Astrocyte (in vitro differentiated cells and primary cell): ENCODE measurements around the gene S100PBP. TPM values are rescaled to one million over a fixed set of nuclear protein-coding genes. Genes with fewer than 3 reads are reported as not detected.
A peak's percentile ranks its signal among the peaks of the same experiment; 100 is the strongest.

Experiments
- DNase-seq: peaks from one replicate; pipeline ENCODE4 v3.0.0-alpha.2; 2010; ENCODE audit warnings: low read depth
- FAIRE-seq: peaks from 2 replicates; lab custom pipeline; 2011; peaks lifted over from hg19 to GRCh38; lab: Jason Lieb, UNC
- H2AFZ ChIP-seq: 2 replicates; pipeline ENCODE4 v1.6.0; 2012; ENCODE audit warnings: low read depth, low read length, inconsistent platforms
- H3K27ac ChIP-seq: 2 replicates; pipeline ENCODE4 v1.5.1; 2011; ENCODE audit warnings: low read depth, low read length, inconsistent platforms
- H3K27me3 ChIP-seq: 2 replicates; pipeline ENCODE4 v1.6.0; 2011; ENCODE audit warnings: low read length, inconsistent platforms; ENCODE audit not compliant: insufficient read depth
- H3K36me3 ChIP-seq: 2 replicates; pipeline ENCODE4 v1.5.1; 2011; ENCODE audit warnings: low read length, inconsistent platforms; ENCODE audit not compliant: insufficient read depth
- H3K4me1 ChIP-seq: 2 replicates; pipeline ENCODE4 v1.5.1; 2011; ENCODE audit warnings: low read length, inconsistent platforms; ENCODE audit not compliant: insufficient read depth
- H3K4me2 ChIP-seq: 2 replicates; pipeline ENCODE4 v1.6.0; 2012; ENCODE audit warnings: low read length, inconsistent platforms
- H3K4me3 ChIP-seq: 2 replicates; pipeline ENCODE4 v1.5.1; 2011; ENCODE audit warnings: low read depth, mild to moderate bottlenecking, low read length, inconsistent platforms; ENCODE audit not compliant: insufficient read depth
- H3K79me2 ChIP-seq: 2 replicates; pipeline ENCODE4 v1.6.0; 2012; ENCODE audit warnings: mild to moderate bottlenecking, low read length, inconsistent platforms; ENCODE audit not compliant: insufficient read depth
- H3K9ac ChIP-seq: 2 replicates; pipeline ENCODE4 v1.6.0; 2012; ENCODE audit warnings: mild to moderate bottlenecking, low read length, inconsistent platforms
- H3K9me3 ChIP-seq: 2 replicates; pipeline ENCODE4 v1.5.1; 2012; ENCODE audit warnings: low read depth, mild to moderate bottlenecking, low read length, inconsistent platforms; ENCODE audit not compliant: insufficient read depth
- H4K20me1 ChIP-seq: 2 replicates; pipeline ENCODE4 v1.6.0; 2012; ENCODE audit warnings: low read length, inconsistent platforms; ENCODE audit not compliant: insufficient read depth
- H3K27ac Mint-ChIP-seq: one replicate; pipeline ENCODE4 v1.8.0; 2021; ENCODE audit warnings: mild to moderate bottlenecking, mixed read lengths; ENCODE audit not compliant: unreplicated experiment
- H3K27me3 Mint-ChIP-seq: one replicate; pipeline ENCODE4 v1.8.0; 2021; ENCODE audit warnings: low read depth, mixed read lengths; ENCODE audit not compliant: unreplicated experiment
- H3K36me3 Mint-ChIP-seq: one replicate; pipeline ENCODE4 v1.8.0; 2021; ENCODE audit warnings: low read depth, mixed read lengths; ENCODE audit not compliant: unreplicated experiment
- H3K4me1 Mint-ChIP-seq: one replicate; pipeline ENCODE4 v1.8.0; 2021; ENCODE audit warnings: low read depth, mixed read lengths; ENCODE audit not compliant: unreplicated experiment
- H3K4me3 Mint-ChIP-seq: one replicate; pipeline ENCODE4 v1.8.0; 2021; ENCODE audit warnings: mild to moderate bottlenecking, moderate library complexity, mixed read lengths; ENCODE audit not compliant: unreplicated experiment
- H3K9me3 Mint-ChIP-seq: one replicate; pipeline ENCODE4 v1.8.0; 2021; ENCODE audit warnings: mild to moderate bottlenecking, mixed read lengths; ENCODE audit not compliant: unreplicated experiment
- EZH2 ChIP-seq: IDR thresholded peaks from 2 replicates; pipeline ENCODE4 v1.6.1; 2012; ENCODE audit warnings: mild to moderate bottlenecking, low read length, inconsistent platforms; ENCODE audit not compliant: insufficient read depth
- total RNA-seq: library from RNA; stranded (reverse); gene quantifications from 2 replicates; pipeline ENCODE4 v1.2.1, GENCODE V29; 2021
- TF ChIP-seq, protein P1 (sequence below): IDR thresholded peaks from 2 replicates; pipeline ENCODE4 v1.5.1; 2011; ENCODE audit warnings: low read depth, mild to moderate bottlenecking, inconsistent platforms, low read length, moderate library complexity; ENCODE audit not compliant: insufficient read depth

S100PBP gene
- total RNA-seq, 1 donor from 2014 or later: 40.3 TPM

DNA sequence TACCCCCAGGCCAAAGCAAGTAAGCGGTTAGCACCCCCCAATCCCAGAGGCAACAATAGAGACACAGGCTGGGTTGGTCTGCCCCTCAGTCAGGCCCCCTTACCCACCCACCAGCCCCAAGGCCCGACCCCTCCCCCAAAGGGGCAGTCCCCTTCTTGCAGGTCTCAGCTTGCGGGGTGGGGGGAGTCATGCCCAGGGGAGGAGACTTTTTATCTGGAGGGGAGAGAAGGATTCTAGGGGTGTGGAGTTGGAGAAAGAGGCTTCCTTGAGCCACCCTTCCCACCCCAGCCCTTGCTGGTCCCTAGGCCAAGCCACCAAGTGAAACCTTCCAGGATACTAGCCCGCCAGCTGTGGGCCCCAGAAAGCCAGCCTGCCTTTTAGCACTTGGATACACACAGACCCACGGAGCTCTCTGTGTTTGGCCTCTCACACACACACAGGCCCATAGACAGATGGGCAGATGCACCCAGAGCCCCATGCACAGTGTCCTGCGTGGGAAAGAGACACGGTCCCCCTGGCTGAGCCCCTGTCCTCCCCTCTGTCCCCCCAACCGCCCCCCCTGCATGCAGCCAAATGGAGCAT, 76.7 kb downstream of the S100PBP start:
- H3K4me2 ChIP-seq: peak overlapping the region; percentile 88
- H3K36me3 Mint-ChIP-seq: peaks cover 7% of the 10 kb centered on the region
- peaks cover 21% of the 10 kb centered on the region for H3K27me3 ChIP-seq
- DNase-seq (no peak), FAIRE-seq (no peak)
- H3K4me3 ChIP-seq: no peak overlapping the region
- no peaks in the 10 kb centered on the region for H4K20me1 ChIP-seq
- H3K9me3 Mint-ChIP-seq: no peaks in the 10 kb centered on the region
- H3K4me1 ChIP-seq: no peaks in the 10 kb centered on the region
- H3K36me3 ChIP-seq: no peaks in the 10 kb centered on the region
- no peaks in the 10 kb centered on the region for H3K79me2 ChIP-seq
- no peak overlapping the region for H3K27ac Mint-ChIP-seq
- H3K9me3 ChIP-seq: no peaks in the 10 kb centered on the region
- H3K4me1 Mint-ChIP-seq: peaks cover 4% of the 10 kb centered on the region
- H3K9ac ChIP-seq: no peak overlapping the region
- H3K27ac ChIP-seq: no peak overlapping the region
- H3K4me3 Mint-ChIP-seq: no peak overlapping the region
- no peak overlapping the region for H2AFZ ChIP-seq
- H3K27me3 Mint-ChIP-seq: peaks cover 73% of the 10 kb centered on the region
- TF ChIP-seq, protein P1, sequence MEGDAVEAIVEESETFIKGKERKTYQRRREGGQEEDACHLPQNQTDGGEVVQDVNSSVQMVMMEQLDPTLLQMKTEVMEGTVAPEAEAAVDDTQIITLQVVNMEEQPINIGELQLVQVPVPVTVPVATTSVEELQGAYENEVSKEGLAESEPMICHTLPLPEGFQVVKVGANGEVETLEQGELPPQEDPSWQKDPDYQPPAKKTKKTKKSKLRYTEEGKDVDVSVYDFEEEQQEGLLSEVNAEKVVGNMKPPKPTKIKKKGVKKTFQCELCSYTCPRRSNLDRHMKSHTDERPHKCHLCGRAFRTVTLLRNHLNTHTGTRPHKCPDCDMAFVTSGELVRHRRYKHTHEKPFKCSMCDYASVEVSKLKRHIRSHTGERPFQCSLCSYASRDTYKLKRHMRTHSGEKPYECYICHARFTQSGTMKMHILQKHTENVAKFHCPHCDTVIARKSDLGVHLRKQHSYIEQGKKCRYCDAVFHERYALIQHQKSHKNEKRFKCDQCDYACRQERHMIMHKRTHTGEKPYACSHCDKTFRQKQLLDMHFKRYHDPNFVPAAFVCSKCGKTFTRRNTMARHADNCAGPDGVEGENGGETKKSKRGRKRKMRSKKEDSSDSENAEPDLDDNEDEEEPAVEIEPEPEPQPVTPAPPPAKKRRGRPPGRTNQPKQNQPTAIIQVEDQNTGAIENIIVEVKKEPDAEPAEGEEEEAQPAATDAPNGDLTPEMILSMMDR: no peak
- TF ChIP-seq EZH2: no peak

DNA sequence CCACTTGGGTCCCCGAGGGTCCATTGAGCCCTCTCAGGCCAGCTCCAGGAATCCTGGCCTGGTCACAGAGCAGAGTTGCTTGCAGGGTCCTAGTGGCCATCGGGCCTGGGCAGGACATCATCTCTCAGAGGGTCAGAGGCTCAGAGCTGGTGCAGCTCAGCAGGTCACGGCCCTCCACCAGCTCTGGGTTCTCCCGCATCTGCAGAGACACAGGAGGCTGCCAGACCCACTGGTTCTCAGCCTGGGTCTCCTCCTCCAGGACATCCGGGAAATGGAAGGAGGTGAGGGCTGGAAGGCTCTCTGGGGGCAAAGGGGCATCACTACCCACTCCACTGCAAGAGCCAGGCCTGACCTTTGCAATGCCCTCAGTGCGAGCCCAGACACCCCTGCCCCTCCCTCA, 77.2 kb downstream of the S100PBP start:
- Histone ChIP-seq H2AFZ (no peak overlapping the region), H3K27me3 (peaks cover 20% of the 10 kb centered on the region), H3K4me2 (no peak overlapping the region), H3K9ac (no peak overlapping the region), H3K27ac (no peak overlapping the region), H3K4me1 (no peaks in the 10 kb centered on the region), H3K79me2 (no peaks in the 10 kb centered on the region), H3K4me3 (no peak overlapping the region), H3K36me3 (no peaks in the 10 kb centered on the region), H4K20me1 (no peaks in the 10 kb centered on the region), H3K9me3 (no peaks in the 10 kb centered on the region)
- FAIRE-seq: no peak
- no peak for DNase-seq
- TF ChIP-seq, protein P1: no peak
- TF ChIP-seq EZH2: no peak
- Mint-ChIP-seq H3K27me3 (peaks cover 70% of the 10 kb centered on the region), H3K9me3 (no peaks in the 10 kb centered on the region), H3K4me3 (no peak overlapping the region), H3K36me3 (peaks cover 7% of the 10 kb centered on the region), H3K4me1 (peaks cover 4% of the 10 kb centered on the region), H3K27ac (no peak overlapping the region)

GRCh38 chr1:32895325-32896215, 78.1 kb downstream of the S100PBP start:
- H3K4me1 ChIP-seq: no peaks in the 10 kb centered on the region
- H2AFZ ChIP-seq: no peak overlapping the region
- H3K27me3 Mint-ChIP-seq: peaks cover 69% of the 10 kb centered on the region
- no peaks in the 10 kb centered on the region for H3K36me3 ChIP-seq
- peaks cover 4% of the 10 kb centered on the region for H3K4me1 Mint-ChIP-seq
- no peak overlapping the region for H3K27ac Mint-ChIP-seq
- H3K9me3 Mint-ChIP-seq: no peaks in the 10 kb centered on the region
- no peaks in the 10 kb centered on the region for H3K9me3 ChIP-seq
- no peak overlapping the region for H3K9ac ChIP-seq
- H4K20me1 ChIP-seq: no peaks in the 10 kb centered on the region
- DNase-seq (no peak), FAIRE-seq (no peak)
- TF ChIP-seq, protein P1: no peak
- H3K4me3 ChIP-seq: no peak overlapping the region
- H3K79me2 ChIP-seq: no peaks in the 10 kb centered on the region
- no peak overlapping the region for H3K4me2 ChIP-seq
- H3K27ac ChIP-seq: no peak overlapping the region
- H3K27me3 ChIP-seq: peaks cover 19% of the 10 kb centered on the region
- H3K36me3 Mint-ChIP-seq: peaks cover 7% of the 10 kb centered on the region
- H3K4me3 Mint-ChIP-seq: no peak overlapping the region
